GM19023 (cell line): ENCODE results near the gene HAPSTR1.
"Not testable (repeated sequence)": the region's sequence is repeated elsewhere in the genome, so short reads cannot be mapped to it uniquely, and the experiment has no call there.

Experiments used
- ATAC-seq: cut with Tn5 transposase; IDR thresholded peaks from one replicate; pipeline ENCODE4 v1.9.1; 2021; ENCODE audit warnings: mild to moderate bottlenecking, moderate library complexity; ENCODE audit not compliant: unreplicated experiment

HAPSTR1 gene

DNA sequence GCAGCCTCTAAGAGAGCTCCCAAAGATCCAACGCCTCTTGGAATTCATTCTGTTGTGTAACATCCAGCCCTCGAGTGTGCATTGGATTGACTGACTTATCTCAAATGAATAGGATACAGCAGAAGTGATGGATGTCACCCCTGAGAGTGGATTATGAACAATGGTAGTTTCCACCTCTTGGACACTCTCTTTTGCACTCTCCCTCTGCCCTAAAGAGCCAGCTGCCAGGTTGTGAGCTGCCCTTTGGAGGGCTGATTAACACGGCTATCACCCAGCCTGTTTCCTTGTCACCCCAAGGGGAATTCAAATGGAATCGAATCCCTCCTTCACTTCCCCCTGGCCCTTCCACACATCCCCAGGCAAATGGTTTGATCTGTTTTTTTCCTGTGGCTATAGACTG, 21.2 kb upstream of the HAPSTR1 start:
- ATAC-seq, result no peak

DNA sequence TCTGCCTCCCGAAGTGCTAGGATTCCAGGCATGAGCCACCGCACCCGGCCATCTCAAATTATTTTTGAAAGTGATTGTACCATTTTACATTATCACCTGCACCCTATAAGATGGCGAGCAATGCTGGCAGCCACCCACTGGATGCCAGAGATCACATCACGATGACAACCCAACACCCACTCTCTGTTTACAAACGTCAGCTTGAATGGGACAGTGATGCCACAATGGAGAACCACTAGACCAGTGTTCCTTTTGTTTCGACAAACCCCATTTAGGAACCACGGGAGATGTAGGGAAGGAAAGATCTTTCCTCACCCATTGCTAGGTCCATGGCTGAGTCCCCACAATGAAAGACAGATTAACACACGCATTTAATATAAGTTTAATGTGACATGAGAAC, 20.1 kb upstream of the HAPSTR1 start:
- no peak for ATAC-seq

DNA sequence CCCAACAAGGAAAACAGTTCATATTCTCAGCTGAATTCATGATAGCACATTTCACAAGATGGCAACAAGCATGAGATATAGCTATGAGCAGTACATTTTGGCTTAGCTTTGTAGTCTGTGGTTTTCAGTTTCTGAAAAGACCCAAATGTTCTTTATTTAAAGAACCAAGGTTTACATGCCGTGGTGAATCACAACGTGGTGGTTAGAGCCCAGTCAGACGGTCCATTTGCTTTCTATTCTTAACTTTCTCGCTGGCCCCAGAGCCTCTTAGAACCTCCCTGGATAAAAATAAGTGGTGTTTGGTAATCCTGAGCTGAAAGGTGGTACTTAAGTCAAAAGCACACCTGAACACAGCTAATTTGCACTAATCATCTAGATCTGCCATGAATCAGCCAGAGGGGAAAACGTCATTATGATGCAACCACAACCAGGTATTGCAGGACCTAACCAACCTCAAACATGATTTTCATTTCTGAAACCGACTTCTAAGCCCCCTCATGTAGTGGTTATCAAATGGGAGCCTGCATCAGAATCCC, 18.6 kb upstream of the HAPSTR1 start:
- peak; percentile 75 for ATAC-seq

DNA sequence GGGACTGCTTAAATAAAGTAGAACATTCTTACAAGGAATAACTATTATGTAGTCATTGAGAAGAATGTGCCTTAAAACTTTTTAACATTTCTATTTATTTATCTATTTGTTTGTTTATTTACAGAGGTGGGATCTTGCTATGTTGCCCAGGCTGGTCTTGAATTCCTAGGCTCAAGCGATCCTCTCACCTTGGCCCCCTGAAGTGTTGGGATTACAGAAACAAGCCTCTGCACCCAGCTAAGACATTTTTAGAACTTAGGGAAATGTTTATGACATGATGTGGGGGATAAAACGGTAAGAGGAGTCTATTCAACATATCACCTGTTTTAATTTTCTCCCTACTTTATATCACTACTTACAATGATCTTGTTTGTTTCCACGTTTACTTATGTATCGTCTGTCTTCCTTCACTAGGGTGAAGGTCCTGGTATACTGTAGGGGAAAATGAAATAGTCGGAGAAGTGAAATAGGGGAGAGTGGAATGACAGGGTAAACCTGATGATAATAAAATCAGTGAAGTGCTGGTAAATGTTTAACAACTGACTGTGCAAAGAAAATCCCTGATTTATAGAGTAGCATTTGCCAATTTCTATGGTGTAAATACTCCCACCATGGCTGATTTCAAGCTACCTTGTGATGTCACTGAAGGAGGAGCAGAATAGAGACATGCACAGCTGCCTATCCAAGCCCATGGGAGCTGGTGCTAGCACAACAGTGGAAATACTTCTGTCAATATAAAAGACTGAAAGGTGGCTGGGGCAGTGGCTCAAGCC, 16.0 kb upstream of the HAPSTR1 start:
- no peak for ATAC-seq

DNA sequence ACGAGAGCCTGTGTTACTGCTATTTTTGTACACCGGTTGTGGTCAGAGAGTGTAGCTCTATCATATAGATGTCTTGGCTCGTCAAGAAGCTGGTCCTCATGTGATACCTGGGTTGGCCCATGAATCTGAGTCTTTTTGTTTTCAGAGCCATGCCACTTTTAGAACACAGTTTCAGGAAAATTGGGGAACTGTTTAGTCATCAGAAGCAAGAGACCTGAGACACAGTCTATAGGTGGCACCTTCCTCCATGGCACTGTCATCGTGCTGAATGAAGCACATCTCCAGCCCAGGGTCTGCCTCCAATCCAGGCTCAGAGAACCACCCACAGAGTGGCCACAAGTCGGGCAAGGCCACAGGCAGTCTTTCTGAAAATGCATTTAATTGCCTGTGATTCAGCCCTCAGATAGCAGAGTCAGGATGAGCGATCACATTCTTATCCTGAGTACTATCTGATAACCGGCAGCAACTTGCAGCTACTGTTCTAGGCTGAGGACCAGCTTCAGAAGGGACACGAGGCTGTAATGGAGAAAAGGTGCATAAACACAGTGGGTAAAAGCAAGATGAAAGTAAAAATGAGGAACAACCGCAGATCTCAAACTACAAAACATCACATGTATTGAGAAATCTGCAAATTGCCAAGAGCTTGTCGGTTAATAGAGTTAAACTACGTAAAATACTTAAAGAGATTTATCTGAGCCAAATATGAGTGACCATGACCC, 14.2 kb upstream of the HAPSTR1 start:
- ATAC-seq, result no peak

DNA sequence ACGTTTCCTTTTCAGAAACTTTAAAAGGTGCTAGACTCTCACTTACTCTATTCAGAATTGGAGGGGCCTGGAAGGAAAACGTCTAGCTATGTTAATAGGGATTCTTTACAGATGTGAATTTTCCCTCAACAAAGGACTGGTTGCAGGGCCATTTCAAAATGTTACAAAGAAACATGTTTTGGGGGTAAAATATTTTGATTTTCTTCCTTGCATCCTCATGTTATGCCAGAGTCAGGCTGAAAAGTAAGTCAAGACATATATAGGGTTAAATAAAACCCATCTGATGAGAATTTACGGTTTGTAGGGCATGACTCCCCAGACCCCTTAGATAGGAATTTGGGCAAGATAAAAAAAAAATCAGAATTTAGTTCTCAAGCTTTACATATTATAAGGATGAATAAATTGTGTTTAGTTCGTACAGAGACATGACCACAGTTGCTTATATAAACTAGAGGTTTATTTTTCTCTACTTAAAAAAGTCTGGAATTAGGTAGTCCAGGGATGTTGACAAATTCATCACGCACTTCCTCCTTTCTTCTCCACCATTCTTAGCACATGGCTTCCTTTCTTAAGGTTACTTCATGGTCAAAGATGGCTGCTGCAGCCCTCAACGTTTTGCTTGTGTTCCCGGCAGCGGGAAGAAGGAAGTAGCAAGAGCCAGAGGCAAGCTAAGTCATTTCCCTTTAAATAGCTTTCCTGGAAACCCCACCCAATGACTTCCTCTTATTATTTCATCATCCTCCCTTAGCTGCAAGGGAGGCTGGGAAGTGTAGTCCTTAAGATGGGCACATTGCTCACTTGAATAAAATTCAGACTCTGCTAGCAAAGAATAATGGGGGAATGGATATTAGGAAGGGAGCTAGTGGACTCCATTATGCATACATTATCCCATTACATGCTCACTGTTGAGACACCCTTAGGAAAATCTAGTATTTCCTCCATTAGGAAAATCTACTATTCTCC, 12.7 kb upstream of the HAPSTR1 start:
- ATAC-seq, result not testable (repeated sequence)

DNA sequence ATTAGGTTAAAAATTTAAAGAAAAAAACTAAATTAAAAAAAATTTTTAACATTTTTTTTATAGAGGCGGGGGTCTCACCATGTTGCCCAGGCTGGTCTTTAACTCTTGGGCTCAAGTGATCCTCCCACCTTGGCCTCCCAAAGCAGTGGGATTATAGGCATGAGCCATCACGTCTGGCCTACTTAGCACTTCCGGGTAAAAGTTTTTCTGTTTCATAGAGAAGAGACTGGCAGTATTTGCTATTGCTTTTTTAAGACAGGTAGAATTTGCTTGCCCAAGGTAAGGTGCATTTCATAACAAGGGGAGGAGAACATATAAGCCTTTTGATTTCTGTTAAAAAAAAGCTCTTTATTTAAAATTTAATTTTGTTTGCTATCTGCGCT, 12.0 kb upstream of the HAPSTR1 start:
- ATAC-seq, result no peak

DNA sequence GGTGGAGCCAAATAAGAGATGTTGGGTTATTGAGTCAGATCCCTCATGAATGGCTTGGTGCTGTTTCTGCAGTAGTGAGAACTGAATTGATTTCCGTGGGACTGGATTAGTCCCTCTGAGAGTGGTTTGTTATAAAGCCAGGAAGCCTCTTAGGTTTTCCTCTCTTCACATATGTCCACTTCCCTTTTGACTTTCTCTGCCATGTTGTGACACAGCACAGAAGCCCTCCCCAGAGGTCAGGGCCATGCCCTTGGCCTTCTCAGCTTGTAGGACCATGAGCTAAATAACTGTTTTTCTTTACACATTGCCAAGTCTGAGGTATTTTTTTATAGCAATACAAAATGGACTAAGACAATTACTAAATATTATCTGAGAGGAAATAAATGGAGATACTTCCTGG, 10.3 kb upstream of the HAPSTR1 start:
- no peak for ATAC-seq

DNA sequence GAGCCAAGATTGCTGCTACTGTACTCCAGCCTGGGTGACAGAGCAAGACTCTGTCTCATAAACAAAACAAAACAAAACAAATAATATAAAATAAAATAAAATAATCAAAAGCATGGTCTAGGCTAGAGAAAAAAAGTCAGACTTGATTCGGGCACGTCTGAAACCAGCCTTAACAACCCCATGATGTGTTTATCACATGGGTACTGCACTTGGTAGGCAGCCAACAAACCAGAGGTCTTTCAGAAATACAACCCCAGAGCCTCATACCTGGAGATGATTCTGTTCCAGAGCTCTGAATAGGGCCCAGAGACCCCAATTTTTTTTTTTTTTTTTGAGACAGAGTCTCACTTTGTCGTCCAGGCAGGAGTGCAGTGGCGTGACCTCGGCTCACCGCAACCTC, 9.6 kb upstream of the HAPSTR1 start:
- no peak for ATAC-seq

DNA sequence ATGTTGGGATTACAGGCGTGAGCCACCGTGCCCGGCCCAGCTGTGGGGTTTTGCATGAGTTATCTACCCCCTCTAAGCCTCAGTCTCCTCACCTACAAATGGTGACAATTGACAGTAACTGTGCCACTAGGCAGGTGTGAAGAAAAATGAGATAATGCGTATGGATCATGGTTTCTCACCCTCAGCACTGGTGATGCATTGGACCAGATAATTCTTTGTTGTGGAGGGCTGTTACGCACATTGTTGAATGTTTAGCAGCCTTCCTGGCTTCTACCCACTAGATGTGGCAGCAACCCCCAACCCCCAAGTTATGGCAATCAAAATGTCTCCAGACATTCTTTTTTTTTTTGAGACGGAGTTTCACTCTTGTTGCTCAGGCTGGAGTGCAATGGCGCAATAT, 9.0 kb upstream of the HAPSTR1 start:
- ATAC-seq, result no peak

DNA sequence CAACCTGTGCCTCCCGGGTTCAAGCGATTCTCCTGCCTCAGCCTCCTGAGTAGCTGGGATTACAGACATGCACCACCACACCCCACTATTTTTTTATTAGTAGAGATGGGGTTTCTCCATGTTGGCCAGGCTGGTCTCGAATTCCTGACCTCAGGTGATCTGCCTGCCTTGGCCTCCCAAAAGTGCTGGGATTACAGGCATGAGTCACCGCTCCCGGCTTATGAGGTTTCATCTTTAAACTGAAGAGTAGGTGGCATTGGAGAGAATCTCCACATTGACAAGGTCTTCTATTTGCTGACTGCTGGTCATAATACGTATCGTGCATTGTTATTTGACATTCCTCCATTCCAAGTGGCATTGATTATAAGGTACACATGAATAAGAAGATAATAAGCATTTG, 3.7 kb upstream of the HAPSTR1 start:
- not testable (repeated sequence) for ATAC-seq

DNA sequence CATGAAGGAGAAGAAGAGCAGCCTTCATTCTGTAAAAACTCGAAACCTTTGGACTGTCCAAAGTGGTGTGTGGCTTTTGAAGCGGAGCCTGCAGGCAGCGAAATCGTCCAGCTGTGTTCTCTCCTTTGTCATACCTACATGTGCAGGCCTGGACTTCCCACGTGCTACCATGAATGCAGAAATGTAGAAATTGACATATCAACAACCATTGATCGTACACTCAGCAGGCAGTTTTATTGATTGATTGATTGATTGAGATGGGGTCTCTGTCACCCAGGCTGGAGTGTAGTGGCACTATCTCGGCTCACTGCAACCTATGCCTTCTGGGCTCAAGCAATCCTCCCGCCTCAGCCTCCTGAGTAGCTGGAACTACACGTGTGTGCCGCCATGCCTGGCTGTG, 2.6 kb upstream of the HAPSTR1 start:
- ATAC-seq, result no peak

DNA sequence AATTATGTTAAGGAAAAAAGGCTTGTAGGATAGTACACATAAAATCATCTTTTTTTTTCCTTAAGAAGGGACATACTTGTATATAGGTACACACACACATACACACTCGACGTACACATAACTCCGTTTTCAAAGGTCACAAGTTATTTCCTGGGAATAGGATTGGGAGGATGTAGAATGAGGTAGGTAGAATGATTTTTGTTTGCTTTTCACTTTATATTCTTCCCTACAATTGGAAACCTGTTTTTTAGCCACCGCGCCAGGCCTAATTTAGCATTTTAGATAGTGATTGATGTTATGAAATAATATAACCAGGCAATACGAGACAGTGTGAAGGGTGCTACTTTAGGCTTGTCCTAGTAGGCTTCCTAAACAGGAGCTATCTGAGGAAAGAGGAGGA, 1.8 kb upstream of the HAPSTR1 start:
- no peak for ATAC-seq

DNA sequence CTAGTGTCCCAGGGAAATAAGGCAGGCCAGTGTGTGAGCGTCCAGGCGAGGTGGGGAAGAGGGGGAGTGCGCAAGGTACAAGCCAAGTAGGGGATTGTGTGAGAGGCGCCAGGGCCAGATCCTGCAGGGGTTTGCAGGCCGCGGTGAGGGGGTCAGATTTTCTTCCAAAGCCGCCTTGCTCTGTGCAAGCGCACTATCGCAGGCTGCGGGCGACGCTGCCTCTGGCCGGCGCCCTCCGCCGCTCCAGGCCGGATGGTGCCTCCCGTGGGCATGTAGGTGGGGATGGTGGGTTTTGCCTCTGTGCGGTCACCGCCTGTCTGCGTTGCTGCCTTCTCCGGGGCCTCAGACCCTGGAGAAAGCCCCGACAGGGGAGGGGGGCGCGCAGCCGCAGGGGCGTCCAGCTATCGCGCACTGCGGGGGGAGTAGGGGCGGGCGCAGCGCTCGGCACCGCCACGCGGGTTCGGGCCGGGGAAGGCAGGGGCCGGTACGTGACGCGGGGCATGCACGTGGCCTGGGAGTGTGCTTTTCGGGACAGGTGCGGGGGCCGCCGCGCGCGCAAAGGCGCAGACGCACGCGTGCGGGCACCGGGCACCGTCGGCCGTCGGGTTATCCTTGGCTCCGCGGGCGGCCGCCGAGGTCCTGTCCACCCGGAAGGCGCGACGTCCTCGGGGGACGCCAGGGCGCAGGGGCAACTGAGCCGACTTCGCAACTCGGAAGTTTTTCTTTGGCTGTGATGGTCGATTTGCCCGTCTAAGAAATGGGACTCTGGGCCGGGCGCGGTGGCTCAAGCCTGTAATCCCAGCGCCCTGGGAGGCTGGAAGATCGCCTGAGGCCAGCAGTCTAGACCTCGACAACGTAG, 1.1 kb upstream of the HAPSTR1 start:
- ATAC-seq, result no peak

DNA sequence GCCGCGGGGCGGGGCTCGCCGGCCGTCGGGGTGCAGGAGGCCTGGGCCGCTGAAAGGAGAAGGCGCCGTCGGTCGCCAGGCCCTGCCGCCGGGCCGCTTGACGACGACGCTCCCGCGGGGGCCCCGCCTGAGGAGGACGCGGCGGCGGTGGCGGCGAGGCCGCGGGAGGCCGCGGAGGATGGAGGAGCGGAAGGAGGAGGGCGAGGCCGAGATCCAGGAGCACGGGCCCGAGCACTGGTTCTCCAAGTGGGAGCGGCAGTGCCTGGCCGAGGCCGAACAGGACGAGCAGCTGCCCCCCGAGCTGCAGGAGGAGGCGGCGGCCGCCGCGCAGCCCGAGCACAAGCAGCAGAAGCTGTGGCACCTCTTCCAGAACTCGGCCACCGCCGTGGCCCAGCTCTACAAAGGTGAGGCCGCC, 430 bp downstream of the HAPSTR1 start:
- peak; percentile 15 for ATAC-seq

DNA sequence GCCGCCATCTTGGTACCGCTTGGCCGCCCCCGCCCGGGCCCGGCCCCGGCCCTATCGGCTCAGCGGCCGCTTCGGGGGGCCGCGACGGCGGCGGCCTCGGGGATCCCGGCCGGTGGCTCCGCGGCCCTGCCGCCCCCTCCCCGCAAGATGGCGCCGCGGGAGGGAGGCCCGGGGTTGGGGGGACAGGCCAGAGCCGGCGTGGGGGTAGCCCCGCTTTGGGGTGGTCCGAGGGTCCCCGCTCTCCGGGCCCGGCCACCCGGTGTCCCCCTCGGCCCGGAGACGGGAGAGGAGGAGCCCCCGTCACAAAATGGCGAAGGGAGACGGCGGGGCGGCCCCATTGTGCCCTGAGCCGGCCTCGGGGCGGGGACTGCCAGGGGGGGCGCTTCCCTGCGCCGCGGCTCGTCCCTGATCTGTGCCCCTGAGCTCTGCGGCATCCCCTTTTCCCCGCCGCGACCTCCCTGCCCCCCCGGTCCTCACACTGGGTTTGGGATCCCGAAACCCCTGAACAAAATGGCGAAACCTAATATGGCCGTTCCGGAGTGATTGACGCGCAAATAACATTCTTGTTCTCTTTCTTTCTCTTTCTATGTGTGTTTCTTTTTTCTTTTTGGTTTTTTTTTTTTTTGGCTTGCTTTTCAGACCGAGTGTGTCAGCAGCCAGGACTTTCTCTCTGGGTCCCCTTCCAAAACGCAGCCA, 986 bp downstream of the HAPSTR1 start:
- peak; percentile 11 for ATAC-seq

DNA sequence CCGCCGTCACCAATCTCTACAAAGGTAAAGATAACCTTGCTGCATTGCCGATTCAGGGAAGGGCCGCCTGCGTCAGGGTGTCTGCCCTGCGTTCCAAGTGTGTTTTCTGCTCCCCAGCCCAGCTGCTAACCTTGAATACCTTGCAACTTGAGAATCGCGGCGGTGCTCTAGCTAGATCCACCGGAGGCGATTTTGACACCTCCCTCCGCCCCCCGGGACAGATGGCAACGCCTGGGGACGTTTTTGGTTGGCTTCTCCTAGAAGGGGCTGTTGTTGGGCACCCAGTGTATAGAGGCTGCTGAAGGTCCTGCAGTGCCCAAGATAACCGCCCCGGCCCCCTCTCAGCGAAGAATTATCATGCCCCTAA, 1.5 kb downstream of the HAPSTR1 start:
- ATAC-seq, result no peak

DNA sequence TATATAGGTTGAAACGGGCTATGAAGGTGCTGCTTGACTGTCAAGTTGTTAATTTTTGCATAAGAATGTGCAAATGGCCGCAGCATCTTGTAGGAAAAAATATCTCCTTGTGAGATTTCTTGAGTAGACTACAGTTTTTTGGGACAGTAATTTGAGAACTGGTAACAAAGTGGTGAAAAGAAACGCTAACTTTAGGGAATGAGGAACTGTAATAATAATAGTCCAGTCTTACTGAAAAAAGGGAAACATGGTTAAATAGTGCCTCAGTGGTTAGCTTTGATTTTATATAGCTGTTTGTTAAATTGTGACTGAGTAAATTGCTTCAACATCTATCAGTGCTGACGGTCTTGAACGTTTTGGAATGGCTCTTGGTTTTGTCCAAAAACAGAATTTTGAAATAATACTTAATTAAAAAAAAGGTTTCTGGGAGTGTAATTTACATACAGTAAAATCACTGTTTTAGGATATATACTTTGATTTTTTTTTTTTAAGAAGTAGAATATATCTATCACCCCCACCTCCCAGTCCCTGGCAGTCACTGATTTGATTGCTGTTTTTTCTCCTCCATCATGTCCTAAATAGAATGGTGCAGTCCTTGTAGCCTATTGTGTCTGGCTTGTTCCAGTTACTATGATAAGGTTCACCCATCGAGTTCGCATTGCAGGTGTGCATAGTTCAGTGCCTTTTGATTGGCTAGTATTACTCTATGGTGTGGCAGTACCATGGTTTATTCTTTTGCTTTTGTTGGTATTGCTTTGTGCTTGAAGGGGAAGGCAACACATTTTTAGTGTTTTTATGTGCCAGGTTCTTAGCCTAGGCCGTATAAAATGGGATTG, 2.8 kb downstream of the HAPSTR1 start:
- no peak for ATAC-seq

DNA sequence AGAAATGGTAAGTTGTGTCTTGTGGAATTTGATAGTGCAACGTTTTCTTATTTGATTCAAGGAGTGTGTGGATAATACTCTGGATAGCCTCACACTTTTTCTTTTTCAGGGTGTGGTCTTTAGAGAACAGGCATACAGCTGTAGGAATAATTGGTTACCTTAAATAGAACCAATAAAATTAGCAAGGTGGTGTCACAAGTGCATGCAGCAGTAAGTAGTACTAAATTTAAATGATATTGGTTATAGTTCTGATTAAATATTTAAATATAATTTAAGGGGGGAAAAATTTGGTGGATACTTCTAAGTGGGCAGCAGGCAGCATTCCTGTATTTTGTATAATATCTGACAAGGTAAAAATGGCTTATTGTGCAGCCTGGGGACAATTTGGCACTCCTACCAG, 3.7 kb downstream of the HAPSTR1 start:
- ATAC-seq, result no peak
